Measurements from ENCODE around the gene LGALS14. TPM values are rescaled to one million over a fixed set of nuclear protein-coding genes. Genes with fewer than 3 reads are reported as not detected.

LGALS14 gene
- total and polyA plus RNA-seq, 2 of the 8 experiments (the other 6 are each of a cell fraction or from before 2014, with no cell fraction given), result 0.50 to 0.77 TPM

GRCh38 chr19:39671739-39672363 lies 32.4 kb upstream of the LGALS14 start (continued):
- TF ChIP-seq CHD7 (IDR thresholded peaks at IDR 0.05; ENCODE audit: insufficient replicate concordance, low read length), result no peak

Data from H1 (cell line).